Endothelial cell of umbilical vein (primary cell): ENCODE data around the gene HNRNPDL. TPM values are rescaled to one million over a fixed set of nuclear protein-coding genes. Genes with fewer than 3 reads are reported as not detected.

Experiments
- BruUV-seq: library from RNA; stranded (reverse); fragments of 400-500 nt; replicated peaks from 2 replicates; lab custom pipeline; 2021; lab: Mats Ljungman, UMichigan
- CTCF ChIA-PET: fragments of 300-600, 350-600 bp; sonication (Branson Sonifier 250); formaldehyde crosslinking; loops from one replicate; lab custom pipeline; 2021; ENCODE audit warnings: antibody characterized with exemption, inconsistent platforms; lab: Charles Lee
- POLR2A ChIA-PET: fragments of 300-600, 350-600 bp; sonication (Branson Sonifier 250); formaldehyde crosslinking; loops from one replicate; lab custom pipeline; 2021; ENCODE audit warnings: antibody characterized with exemption, inconsistent platforms; lab: Charles Lee
- DNase-seq: peaks from one replicate; pipeline ENCODE4 v3.0.0-alpha.2; 2011; ENCODE audit warnings: low read depth, low spot score
- FAIRE-seq: peaks from 2 replicates; lab custom pipeline; 2011; peaks lifted over from hg19 to GRCh38; lab: Jason Lieb, UNC
- H2AFZ ChIP-seq: 2 replicates; pipeline ENCODE4 v1.6.0; 2012; ENCODE audit warnings: low read depth, low read length, control low read depth, inconsistent platforms
- H3K27ac ChIP-seq: 2 replicates; pipeline ENCODE4 v1.5.1; 2011; ENCODE audit warnings: low read depth, mild to moderate bottlenecking, control low read depth, low read length, moderate library complexity; ENCODE audit not compliant: insufficient read depth
- H3K27me3 ChIP-seq, 2 experiments: 2 replicates each; pipeline versions ENCODE4 v1.6.0 to v1.6.1; 2011; ENCODE audit warnings: low read length in 2 of 2, mixed read lengths in 1 of 2; ENCODE audit not compliant: control insufficient read depth in 2 of 2, insufficient read depth in 2 of 2
- H3K36me3 ChIP-seq, 2 experiments: 2 replicates in 1 of 2; 3 replicates in 1 of 2; pipeline ENCODE4 v1.5.1; 2011; ENCODE audit warnings: low read length in 2 of 2, mild to moderate bottlenecking in 1 of 2, moderate library complexity in 1 of 2; ENCODE audit not compliant: control insufficient read depth in 2 of 2, insufficient read depth in 2 of 2; ENCODE audit errors: extremely low read depth in 1 of 2
- H3K4me1 ChIP-seq: 3 replicates; pipeline ENCODE4 v1.5.1; 2011; ENCODE audit warnings: mild to moderate bottlenecking, low read length; ENCODE audit not compliant: control insufficient read depth, insufficient read depth; ENCODE audit errors: extremely low read depth
- H3K4me2 ChIP-seq: 2 replicates; pipeline ENCODE4 v1.6.1; 2011; ENCODE audit warnings: low read length, control low read depth, mixed read lengths; ENCODE audit not compliant: insufficient read depth
- H3K4me3 ChIP-seq, 3 experiments: fragments of 200-600 bp in 1 of 3; sonication (generic), shearing (Covaris generic) in 1 of 3; replicated peaks in 1 of 3; 2 replicates each; pipeline ENCODE4 v1.5.1; 2011 to 2016; ENCODE audit warnings: control low read depth in 3 of 3, low read length in 3 of 3, mild to moderate bottlenecking in 2 of 3, inconsistent platforms in 1 of 3, low read depth in 1 of 3, moderate library complexity in 1 of 3; ENCODE audit not compliant: insufficient read depth in 1 of 3
- H3K79me2 ChIP-seq: 2 replicates; pipeline ENCODE4 v1.6.0; 2012; ENCODE audit warnings: low read length, inconsistent platforms; ENCODE audit not compliant: control insufficient read depth, insufficient read depth
- H3K9ac ChIP-seq: replicated peaks from 2 replicates; pipeline ENCODE3; 2011; ENCODE audit warnings: low read length, control low read depth; ENCODE audit not compliant: insufficient read depth; ENCODE audit errors: extremely low read depth
- H3K9me1 ChIP-seq: replicated peaks from 3 replicates; pipeline ENCODE4 v1.6.0; 2011; ENCODE audit warnings: mild to moderate bottlenecking, low read length; ENCODE audit not compliant: control insufficient read depth, insufficient read depth; ENCODE audit errors: extremely low read depth
- H3K9me3 ChIP-seq: replicated peaks from 2 replicates; pipeline ENCODE4 v1.5.1; 2012; ENCODE audit warnings: low read length, inconsistent platforms; ENCODE audit not compliant: control insufficient read depth, insufficient read depth
- H4K20me1 ChIP-seq: replicated peaks from 2 replicates; pipeline ENCODE3; 2011; ENCODE audit warnings: mild to moderate bottlenecking, low read length; ENCODE audit not compliant: control insufficient read depth, insufficient read depth; ENCODE audit errors: extremely low read depth
- CTCF ChIP-seq, 2 donors: IDR thresholded peaks; 1 replicate in 1 of 2; 2 replicates in 1 of 2; pipeline ENCODE4 v1.5.1; 2011; ENCODE audit warnings: low read length in 2 of 2, mild to moderate bottlenecking in 2 of 2, moderate library complexity in 2 of 2, control low read depth in 1 of 2, inconsistent platforms in 1 of 2, low read depth in 1 of 2; ENCODE audit not compliant: insufficient read depth in 1 of 2; ENCODE audit errors: extremely low read depth in 1 of 2
- EZH2 ChIP-seq: IDR thresholded peaks from 2 replicates; pipeline ENCODE4 v1.6.1; 2012; ENCODE audit warnings: borderline replicate concordance, low read depth, mild to moderate bottlenecking, moderate library complexity, low read length, inconsistent platforms; ENCODE audit not compliant: severe bottlenecking
- FOS ChIP-seq: IDR thresholded peaks from 2 replicates; pipeline ENCODE4 v1.6.1; 2011; ENCODE audit warnings: mild to moderate bottlenecking, low read length, moderate library complexity, borderline replicate concordance; ENCODE audit not compliant: insufficient read depth
- GATA2 ChIP-seq: IDR thresholded peaks from 2 replicates; pipeline ENCODE4 v1.7.0; 2011; ENCODE audit warnings: low read depth, mild to moderate bottlenecking, moderate library complexity, mixed read lengths, low read length; ENCODE audit not compliant: insufficient read length, insufficient read depth
- JUN ChIP-seq: IDR thresholded peaks from 2 replicates; pipeline ENCODE4 v1.6.1; 2011; ENCODE audit warnings: borderline replicate concordance, low read depth; ENCODE audit not compliant: insufficient read length, insufficient read depth
- MAX ChIP-seq: IDR thresholded peaks from 2 replicates; pipeline ENCODE4 v1.6.1; 2011; ENCODE audit not compliant: insufficient read depth, insufficient read length
- MYC ChIP-seq: IDR thresholded peaks from one replicate; pipeline ENCODE4 v1.6.1; 2011; ENCODE audit warnings: mild to moderate bottlenecking, low read depth, low read length
- POLR2A ChIP-seq: IDR thresholded peaks from 2 replicates; pipeline ENCODE4 v1.6.1; 2012; ENCODE audit warnings: low read depth, mild to moderate bottlenecking, control low read depth, low read length
- POLR2AphosphoS5 ChIP-seq: IDR thresholded peaks from 2 replicates; pipeline ENCODE4 v1.6.1; 2012; ENCODE audit warnings: low read depth, mild to moderate bottlenecking, control low read depth, low read length, moderate library complexity; ENCODE audit not compliant: insufficient read depth
- dilution Hi-C: fragments of 300-500 bp; cut with MboI; formaldehyde crosslinking; loops from one replicate; pipeline ENCODE4 v1.15.0; 2019; ENCODE audit warnings: low sequenced_read_pairs; ENCODE audit not compliant: extremely low pct_ligation_motif_present
- intact Hi-C: fragments of 100-400 bp; cut with micrococcal nuclease; formaldehyde crosslinking; loops from one replicate; pipeline ENCODE4 v1.10.0; 2022
- polyA plus RNA-seq, 4 experiments: library from polyadenylated mRNA; depleted of rRNA in 3 of 4; stranded (reverse) in 3 of 4; unstranded in 1 of 4; fragments of >200 nt; gene quantifications; 2 replicates each; pipeline versions ENCODE4 v1.2.1 to v1.2.3, GENCODE V29; 2011 to 2012; ENCODE audit warnings: missing spikeins in 1 of 4
- total RNA-seq: library from RNA; stranded (reverse); gene quantifications from 2 replicates; pipeline ENCODE4 v1.2.3, GENCODE V29; 2021

The HNRNPDL gene
- total and polyA plus RNA-seq, 2 donors (not counting 3 experiments of a cell fraction or from before 2014, with no cell fraction given), result 160 to 292 TPM

- Histone ChIP-seq H3K4me2 (no peak overlapping the region), H3K9me1 (peaks cover 3% of the 10 kb centered on the region), H3K27ac (no peak overlapping the region), H3K36me3 (no peaks in the 10 kb centered on the region), H3K4me3 (no peak overlapping the region), H3K27me3 (no peaks in the 10 kb centered on the region), H3K79me2 (peaks cover 95% of the 10 kb centered on the region), H3K4me1 (peaks cover 2% of the 10 kb centered on the region), H2AFZ (no peak overlapping the region), H3K9me3 (no peaks in the 10 kb centered on the region), H3K9ac (no peak overlapping the region), H4K20me1 (peaks cover 4% of the 10 kb centered on the region)
- no peak for TF ChIP-seq POLR2AphosphoS5
- TF ChIP-seq JUN, result no peak
- no peak for TF ChIP-seq MAX
- no peak for TF ChIP-seq EZH2
- TF ChIP-seq FOS, result no peak
- TF ChIP-seq GATA2, result no peak
- FAIRE-seq, result no peak
- BruUV-seq, result no TSS peak
- ChIA-PET CTCF (no interaction called here), POLR2A (interaction anchor here (1.7 kb wide), 1 partner anchor 7 kb away, joined by 5 read pairs; no protein-coding TSS in a partner anchor)
- no peak for DNase-seq
- dilution Hi-C loops, result no loop called here
- intact Hi-C loops, result no loop called here
Observed at GRCh38 chr4:82436780-82437179, 6.5 kb upstream of the HNRNPDL start.

GRCh38 chr4:82436130-82436529 is 5.9 kb upstream of the HNRNPDL start:
- Histone ChIP-seq H3K9ac (no peak overlapping the region), H3K9me1 (peaks cover 3% of the 10 kb centered on the region), H3K9me3 (no peaks in the 10 kb centered on the region), H3K36me3 (no peaks in the 10 kb centered on the region), H3K4me1 (peaks cover 7% of the 10 kb centered on the region), H3K4me3 (no peak overlapping the region), H4K20me1 (peaks cover 4% of the 10 kb centered on the region), H3K4me2 (no peak overlapping the region), H3K27me3 (no peaks in the 10 kb centered on the region), H3K27ac (no peak overlapping the region), H2AFZ (no peak overlapping the region), H3K79me2 (peaks cover 95% of the 10 kb centered on the region)
- dilution Hi-C loops (no loop called here), intact Hi-C loops (no loop called here)
- no peak for DNase-seq
- POLR2A ChIA-PET, result no interaction called here
- no TSS peak for BruUV-seq
- CTCF ChIA-PET, result interaction anchor here (1.1 kb wide), 1 partner anchor 303 kb away, joined by 3 read pairs; no protein-coding TSS in a partner anchor
- TF ChIP-seq GATA2, result no peak
- no peak for TF ChIP-seq JUN
- TF ChIP-seq CTCF (IDR thresholded peaks at IDR 0.05; ENCODE audit: extremely low read depth in 1 of 2, insufficient read depth in 1 of 2, low read depth in 1 of 2, low read length in 2 of 2), result no peak
- TF ChIP-seq POLR2AphosphoS5, result no peak
- TF ChIP-seq MYC, result no peak
- TF ChIP-seq FOS, result no peak
- no peak for TF ChIP-seq EZH2
- TF ChIP-seq MAX, result no peak
- TF ChIP-seq POLR2A, result no peak
- no peak for FAIRE-seq
